Activated naive CD4-positive, alpha-beta T cell (primary cell): Measurements from ENCODE around the gene IAPP.
"Not testable (repeated sequence)": the region's sequence is repeated elsewhere in the genome, so short reads cannot be mapped to it uniquely, and the experiment has no call there.

Experiments
- DNase-seq, 4 experiments: peaks; one replicate each; lab custom pipeline; 2025; lab: John Stamatoyannopoulos, UW

IAPP gene

GRCh38 chr12:21379218-21379617 lies 6.5 kb downstream of the IAPP start:
- no peak for DNase-seq

- DNase-seq, result not testable (repeated sequence)
These were observed 8.6 kb downstream of the IAPP start for GRCh38 chr12:21381320-21381719.

- no peak for DNase-seq
These were observed 11.6 kb downstream of the IAPP start for GRCh38 chr12:21384261-21384660.

- DNase-seq, result no peak
These were observed 14.5 kb downstream of the IAPP start for GRCh38 chr12:21387174-21387573.

GRCh38 chr12:21392384-21392783 lies 19.7 kb downstream of the IAPP start:
- no peak for DNase-seq

- not testable (repeated sequence) for DNase-seq
These were observed 22.3 kb downstream of the IAPP start for GRCh38 chr12:21394828-21395626.

GRCh38 chr12:21413369-21414277 lies 40.9 kb downstream of the IAPP start:
- no peak for DNase-seq

GRCh38 chr12:21416511-21417121 lies 43.9 kb downstream of the IAPP start:
- DNase-seq, result no peak

GRCh38 chr12:21418398-21418797 lies 45.7 kb downstream of the IAPP start:
- DNase-seq, result not testable (repeated sequence)

- not testable (repeated sequence) for DNase-seq
These were observed 46.5 kb downstream of the IAPP start for GRCh38 chr12:21419009-21419699.

GRCh38 chr12:21428241-21428640 lies 55.5 kb downstream of the IAPP start:
- DNase-seq, result no peak
